Activated CD4-positive, alpha-beta T cell treated with anti-CD3 and anti-CD28 coated beads for 4 hours (primary cell): ENCODE results near the gene LSM8.
"Not testable (repeated sequence)": the region's sequence is repeated elsewhere in the genome, so short reads cannot be mapped to it uniquely, and the experiment has no call there.

Experiments
- DNase-seq, 2 donors: peaks; one replicate each; pipeline ENCODE4 v3.0.0-alpha.2; 2020

Gene LSM8

DNA sequence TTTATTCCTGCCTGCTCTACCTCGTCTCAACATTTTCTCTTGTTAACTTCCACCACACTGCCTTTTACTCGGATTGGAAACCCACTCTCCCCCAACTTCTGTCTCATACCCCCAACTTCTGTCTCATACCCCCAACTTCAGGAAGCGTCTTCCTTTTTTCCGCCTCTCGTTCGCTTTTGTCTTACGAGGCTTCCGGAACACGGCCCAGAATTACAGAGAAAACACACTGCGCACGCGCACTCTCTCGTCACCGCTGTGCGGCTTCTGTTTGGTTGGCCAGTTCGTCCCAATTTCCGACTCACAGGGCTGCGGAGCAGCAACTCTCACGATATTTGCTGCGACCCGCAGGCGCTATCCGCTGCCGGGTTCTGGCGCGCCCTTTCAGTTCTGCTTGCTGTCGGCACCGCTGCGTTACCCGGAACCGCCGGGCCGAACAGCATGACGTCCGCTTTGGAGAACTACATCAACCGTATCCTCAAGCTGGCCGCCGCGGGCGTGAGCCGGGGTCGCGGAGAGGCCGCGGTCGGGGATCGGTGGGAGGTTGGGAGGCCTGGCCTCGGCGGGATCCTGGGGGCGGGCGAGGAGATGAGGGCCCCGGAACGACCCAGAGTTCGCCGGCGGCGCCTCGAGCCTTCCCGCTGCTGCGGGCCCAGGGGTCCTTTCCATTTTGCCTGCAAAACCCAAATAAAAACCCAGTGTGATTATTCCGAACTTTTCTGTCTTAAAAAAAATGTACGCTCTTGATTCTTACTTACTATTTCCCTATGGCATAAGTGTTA is at the start of gene LSM8:
LSM8 (plus strand) TSS at position 379 of the 779 bp plus-strand sequence; CDS start at position 439, 60 bp downstream.
- DNase-seq = peak; percentile 95 to 96

- DNase-seq = not testable (repeated sequence)
These were observed 49.5 kb upstream of the LSM8 start for GRCh38 chr7:118134420-118134819.

DNA sequence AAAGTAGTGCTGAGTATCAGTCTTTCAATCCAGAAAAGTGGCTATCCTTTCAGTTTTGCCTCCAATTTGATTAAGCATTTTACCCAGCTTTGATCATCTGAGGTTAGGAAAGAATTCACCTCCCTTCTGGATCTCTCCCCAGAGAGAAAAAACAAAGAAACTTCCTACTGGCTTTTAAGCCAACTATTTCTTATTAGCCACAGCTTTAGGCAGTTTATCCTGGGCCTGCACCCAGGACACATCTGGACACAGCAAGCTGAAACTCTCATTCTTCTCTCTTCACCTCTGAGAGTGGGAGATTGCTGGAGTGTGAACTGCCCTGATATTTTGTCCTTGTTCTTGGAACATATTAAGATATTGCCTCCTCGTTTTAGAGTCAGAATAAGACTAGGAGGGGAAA is 43.5 kb upstream of the LSM8 start:
- DNase-seq = no peak

- no peak for DNase-seq
These were observed 42.0 kb upstream of the LSM8 start for GRCh38 chr7:118142012-118142411.

DNA sequence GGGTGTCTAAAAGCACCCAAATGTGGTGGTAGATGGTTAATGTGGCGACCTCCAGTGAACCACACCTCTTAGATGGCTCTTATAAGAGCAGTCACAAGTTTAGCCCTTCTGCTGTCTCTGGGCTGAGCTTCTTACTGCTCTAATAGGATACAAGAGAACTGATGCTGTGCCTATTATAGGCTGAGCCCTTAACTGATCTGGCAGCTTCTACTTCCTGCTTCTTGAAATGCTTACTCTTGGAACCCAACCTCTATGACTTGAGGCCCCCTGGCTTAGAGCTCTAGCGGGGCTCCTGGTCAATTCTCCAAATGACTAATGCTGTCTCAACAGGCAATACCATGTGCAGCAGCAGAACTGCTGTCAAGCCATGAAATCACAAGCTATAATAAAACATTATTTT is 35.0 kb upstream of the LSM8 start:
- DNase-seq = no peak

DNA sequence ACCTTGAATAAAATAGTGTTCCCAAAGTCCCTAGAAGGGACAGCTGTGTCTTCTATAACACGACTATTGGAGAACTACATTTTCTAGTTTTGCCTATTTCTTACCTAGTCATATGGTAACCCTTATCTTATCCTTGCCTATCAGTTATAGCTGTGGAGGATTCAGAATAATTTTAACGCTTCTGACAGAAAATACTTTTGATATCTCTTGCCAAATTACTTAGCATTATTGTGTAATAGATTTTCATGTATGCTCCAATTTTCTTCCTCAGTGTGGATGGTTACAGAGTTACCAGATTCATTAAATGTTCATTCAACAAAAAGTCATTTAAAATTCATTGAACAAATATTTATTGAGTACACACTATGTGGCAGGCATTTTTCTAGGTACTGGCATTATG is 34.6 kb upstream of the LSM8 start:
- no peak for DNase-seq

DNA sequence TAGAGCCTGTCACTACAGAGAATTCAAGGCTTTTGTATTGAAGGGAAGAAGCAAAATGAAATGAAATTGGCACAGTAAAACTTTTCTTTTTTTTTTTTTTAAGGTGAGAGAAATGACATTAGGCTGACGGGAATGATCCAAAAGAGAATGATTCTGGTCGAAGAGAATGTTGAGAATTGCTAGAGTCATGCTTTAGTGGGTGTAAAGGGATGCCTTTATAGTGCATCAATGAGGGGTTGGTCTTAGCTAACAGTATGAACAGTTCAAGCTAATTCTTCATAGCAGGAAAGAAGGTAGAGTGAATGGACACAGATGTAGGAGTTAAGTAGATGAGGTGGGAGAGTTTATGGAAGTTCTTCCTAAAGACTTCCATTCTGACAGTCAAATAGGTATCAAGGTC is 32.3 kb upstream of the LSM8 start:
- no peak for DNase-seq

DNA sequence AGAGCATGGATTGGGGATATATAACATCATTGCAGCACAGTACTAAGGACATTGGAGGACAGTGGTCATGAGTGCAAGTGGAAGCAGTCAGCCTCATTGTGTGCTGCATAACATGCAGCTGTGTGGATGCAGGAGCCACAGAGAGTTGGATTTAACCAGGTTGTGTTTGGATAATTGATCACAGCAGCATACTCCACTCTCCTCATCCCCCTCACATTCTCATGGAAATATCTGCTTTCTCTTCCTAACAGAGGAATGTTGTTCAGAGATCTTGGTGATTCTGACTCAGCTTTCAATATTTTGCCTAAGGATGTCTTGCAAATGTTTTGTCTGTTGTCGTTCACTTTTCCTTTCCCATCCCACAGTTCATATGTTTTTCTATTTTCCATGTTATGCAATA is 31.8 kb upstream of the LSM8 start:
- DNase-seq = no peak

- DNase-seq = no peak
These were observed 31.3 kb upstream of the LSM8 start for GRCh38 chr7:118152654-118153053.

- DNase-seq = peak in 1 of 2 donors; percentile 39
These were observed 30.3 kb upstream of the LSM8 start for GRCh38 chr7:118153551-118154177.

- DNase-seq = no peak
These were observed 25.2 kb upstream of the LSM8 start for GRCh38 chr7:118158766-118159165.

GRCh38 chr7:118169146-118169545 is 14.8 kb upstream of the LSM8 start:
- no peak for DNase-seq

DNA sequence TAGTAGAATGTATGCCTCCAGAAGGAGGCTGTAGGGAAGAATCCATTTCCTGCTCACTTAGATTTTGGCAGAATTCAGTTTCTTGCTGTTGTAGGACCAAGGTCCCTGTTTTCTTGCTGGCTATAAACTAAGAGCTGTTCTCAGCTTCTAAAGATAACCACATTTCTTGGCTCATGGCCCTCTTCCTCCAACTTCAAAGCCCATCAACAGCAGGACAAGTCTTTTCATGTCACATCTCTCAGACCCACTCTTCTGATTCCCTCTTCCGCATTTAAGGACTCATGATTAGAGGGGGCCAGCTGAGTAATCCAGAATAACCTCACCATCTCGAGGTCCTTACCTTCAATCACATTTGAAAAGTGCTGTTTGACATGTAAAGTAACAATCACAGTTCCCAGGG is 8.2 kb upstream of the LSM8 start:
- DNase-seq = no peak

DNA sequence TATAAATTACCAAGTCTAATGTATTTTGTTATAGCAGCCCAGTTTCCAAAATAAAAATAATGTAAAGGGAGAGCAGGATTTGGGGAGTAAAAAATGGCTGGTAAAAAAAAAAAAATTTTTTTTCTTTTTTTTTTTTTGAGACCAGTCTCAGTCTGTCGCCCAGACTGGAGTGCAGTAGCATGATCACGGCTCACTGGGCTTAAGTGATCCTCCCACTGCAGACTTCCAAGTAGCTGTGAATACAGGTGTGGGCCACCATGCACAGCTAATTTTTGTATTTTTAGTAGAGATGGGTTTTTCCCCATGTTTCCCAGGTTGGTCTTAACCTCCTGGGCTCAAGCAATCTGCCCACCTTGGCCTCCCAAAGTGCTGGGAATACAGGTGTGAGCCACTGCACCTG is 4.8 kb upstream of the LSM8 start:
- no peak for DNase-seq

DNA sequence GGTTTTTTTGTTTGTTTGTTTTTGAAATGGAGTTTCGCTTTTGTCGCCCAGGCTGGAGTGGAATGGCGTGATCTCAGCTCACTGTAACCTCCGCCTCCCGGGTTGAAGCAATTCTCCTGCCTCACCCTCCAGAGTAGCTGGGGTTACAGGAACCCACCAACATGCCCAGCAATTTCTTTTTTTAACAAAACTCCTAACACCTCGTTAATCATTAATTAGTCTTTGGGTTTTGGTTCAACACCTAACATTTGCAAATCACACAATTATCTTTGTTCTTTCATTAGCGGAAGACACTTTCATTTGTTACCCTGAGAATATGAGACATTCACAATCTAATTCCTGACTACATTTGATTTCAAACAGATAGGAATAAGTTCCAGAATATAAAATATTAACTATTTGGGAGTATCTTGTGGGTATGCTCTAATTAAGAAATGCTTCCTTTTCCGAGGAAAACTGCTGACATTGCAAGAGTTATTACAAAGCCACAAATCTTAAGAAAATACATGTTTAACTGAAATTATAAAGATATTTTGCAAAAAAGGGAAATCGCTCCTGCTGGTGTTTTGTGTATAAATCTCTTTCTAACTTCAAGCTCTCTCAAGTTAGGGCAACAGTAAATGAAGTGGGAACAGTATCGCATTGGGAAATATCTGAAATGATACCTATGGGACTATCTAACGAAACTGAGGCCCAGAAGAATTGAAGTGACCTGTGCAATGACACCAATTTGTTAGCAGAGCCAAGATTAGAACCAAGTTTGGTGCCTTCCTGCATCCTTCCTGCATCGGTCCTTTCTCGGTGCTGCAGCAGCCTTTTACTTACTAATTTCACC is 1.2 kb upstream of the LSM8 start:
- no peak for DNase-seq

DNA sequence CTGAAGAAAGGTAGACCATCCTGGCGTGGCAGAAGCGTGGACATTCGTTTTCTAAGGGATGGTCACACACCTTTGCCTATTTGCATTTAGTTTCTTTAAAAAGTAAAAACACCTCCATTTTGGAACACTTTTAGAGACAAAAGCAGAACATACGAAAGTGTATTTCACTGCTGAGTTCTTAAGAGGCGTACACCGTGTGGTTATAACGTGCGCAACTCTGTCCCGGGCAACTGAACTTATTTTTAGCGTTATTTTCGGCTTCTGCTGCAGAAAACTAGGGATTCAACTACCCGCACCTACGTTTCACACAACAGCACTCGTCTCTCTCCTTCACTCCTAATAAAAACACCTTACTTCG is 557 bp upstream of the LSM8 start:
- DNase-seq = no peak

GRCh38 chr7:118184565-118184940 is 589 bp downstream of the LSM8 start:
- no peak for DNase-seq

DNA sequence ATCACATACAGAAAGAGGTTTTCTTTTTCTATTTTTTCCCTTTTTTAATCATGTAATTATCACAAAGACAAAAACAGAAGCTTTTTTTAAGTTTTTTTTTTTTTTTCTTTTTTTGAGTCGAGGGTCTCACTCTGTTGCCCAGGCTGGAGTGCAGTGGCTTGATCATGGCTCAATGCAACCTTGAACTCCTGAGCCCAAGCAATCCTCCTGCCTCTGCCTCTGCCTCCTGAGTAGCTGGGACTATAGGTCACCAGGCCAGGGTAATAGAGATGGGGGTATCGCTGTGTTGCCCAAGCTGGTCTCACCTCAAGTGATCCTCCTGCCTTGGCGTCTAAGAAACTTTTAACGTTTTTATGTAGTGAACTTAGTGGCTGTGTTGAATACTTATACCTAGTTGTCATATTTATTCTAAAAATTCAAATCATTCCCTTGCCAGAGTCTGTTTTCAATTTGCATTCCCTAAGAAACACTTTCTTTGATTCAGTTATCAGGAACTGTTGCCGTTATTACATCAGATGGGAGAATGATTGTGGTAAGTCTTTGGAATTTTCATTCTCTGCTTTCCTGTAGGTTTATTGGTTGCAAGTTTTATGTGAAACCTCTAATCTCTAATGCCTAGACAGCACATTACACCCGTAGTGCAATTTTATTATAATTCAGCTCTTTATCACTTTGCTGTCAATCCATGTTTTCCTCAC is 1.3 kb downstream of the LSM8 start:
- DNase-seq = no peak

GRCh38 chr7:118186501-118186900 is 2.5 kb downstream of the LSM8 start:
- no peak for DNase-seq

- no peak for DNase-seq
These were observed 10.6 kb downstream of the LSM8 start for GRCh38 chr7:118194571-118194970.

- DNase-seq = peak; percentile 54 to 66
These were observed 12.0 kb downstream of the LSM8 start for GRCh38 chr7:118195837-118196474.

DNA sequence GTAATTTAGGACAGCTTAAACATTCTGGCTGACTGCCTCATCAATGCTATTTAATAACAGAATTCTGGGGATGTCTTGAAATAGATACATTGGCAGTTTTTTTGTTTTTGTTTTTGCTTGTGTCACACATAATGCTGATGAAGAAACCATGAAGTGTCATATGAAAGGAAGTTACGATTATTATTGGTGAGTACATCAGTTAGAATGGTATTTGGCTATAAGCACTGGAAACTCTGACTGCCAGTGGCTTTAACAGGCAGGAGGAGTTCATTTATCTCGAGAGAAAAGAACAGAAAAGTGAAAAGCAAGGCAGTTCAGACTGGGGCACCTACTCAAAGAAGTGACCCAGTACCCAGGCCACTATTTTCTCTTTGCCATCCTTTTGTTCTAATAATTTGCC is 18.1 kb downstream of the LSM8 start:
- no peak for DNase-seq
